Left lung (tissue), 10 donors: ENCODE measurements around the gene S100A6. TPM values are rescaled to one million over a fixed set of nuclear protein-coding genes. Genes with fewer than 3 reads are reported as not detected.
A peak's percentile ranks its signal among the peaks of the same experiment; 100 is the strongest.
"Not testable (repeated sequence)": the region's sequence is repeated elsewhere in the genome, so short reads cannot be mapped to it uniquely, and the experiment has no call there.

ENCODE experiments used
- ATAC-seq: fragments of 200-7000 bp; cut with Tn5 transposase; one replicate; pipeline ENCODE4 v1.9.1; 2020; ENCODE audit warnings: moderate library complexity
- DNase-seq, 4 donors: peaks; one replicate each; pipeline ENCODE4 v3.0.0-alpha.2; 2013 to 2020
- H3K27ac ChIP-seq, 2 donors: fragments of 200-600 bp; sonication (generic) in 1 of 2; one replicate each; pipeline versions ENCODE4 v1.5.0 to v1.8.0; 2020 to 2021
- H3K27me3 ChIP-seq, 2 donors: fragments of 200-600 bp; sonication (generic) in 1 of 2; one replicate each; pipeline versions ENCODE4 v1.5.0 to v1.8.0; 2020 to 2021
- H3K36me3 ChIP-seq, 2 donors: fragments of 200-600 bp; sonication (generic) in 1 of 2; one replicate each; pipeline versions ENCODE4 v1.5.0 to v1.8.0; 2020 to 2021
- H3K4me1 ChIP-seq, 2 donors: fragments of 200-600 bp; one replicate each; pipeline ENCODE4 v1.8.0; 2021
- H3K4me3 ChIP-seq, 2 donors: fragments of 200-600 bp; sonication (generic) in 1 of 2; one replicate each; pipeline versions ENCODE4 v1.5.0 to v1.8.0; 2020 to 2021; ENCODE audit warnings: mild to moderate bottlenecking in 1 of 2
- H3K9me3 ChIP-seq, 2 donors: fragments of 200-600 bp; sonication (generic) in 1 of 2; one replicate each; pipeline versions ENCODE4 v1.5.0 to v1.8.0; 2020 to 2021
- intact Hi-C, 2 donors: fragments of 100-400 bp; cut with DNase I; formaldehyde crosslinking; loops; one replicate each; pipeline versions ENCODE4 v1.11.2 to v1.14.2; 2022
- polyA plus RNA-seq, 6 donors: library from polyadenylated mRNA; unstranded; fragments of 120-200 nt; gene quantifications; one replicate each; pipeline ENCODE4 v1.2.1, GENCODE V29; 2013; ENCODE audit not compliant: insufficient read length in 6 of 6
- total RNA-seq, 2 donors: library from RNA; stranded (reverse); fragmentation: NEBNext Ultra II Directional; extraction: Animal tissue kit (Norgen Biotek cat#: 25700); gene quantifications; one replicate each; pipeline ENCODE4 v1.2.1, GENCODE V29; 2021
- TF ChIP-seq, protein P1 (sequence below), 2 donors: fragments of 200-600 bp; sonication (generic) in 1 of 2; IDR thresholded peaks; one replicate each; pipeline versions ENCODE4 v1.5.0 to v1.8.0; 2021; ENCODE audit warnings: antibody characterized with exemption in 2 of 2
- donor health status: DM: no; HTN: yes; CAD: no.
- donor health status: DM: no; HTN: no; CAD: no.

The S100A6 gene
- total and polyA plus RNA-seq, 8 donors, result 156 to 1,797 (median 210) TPM

DNA sequence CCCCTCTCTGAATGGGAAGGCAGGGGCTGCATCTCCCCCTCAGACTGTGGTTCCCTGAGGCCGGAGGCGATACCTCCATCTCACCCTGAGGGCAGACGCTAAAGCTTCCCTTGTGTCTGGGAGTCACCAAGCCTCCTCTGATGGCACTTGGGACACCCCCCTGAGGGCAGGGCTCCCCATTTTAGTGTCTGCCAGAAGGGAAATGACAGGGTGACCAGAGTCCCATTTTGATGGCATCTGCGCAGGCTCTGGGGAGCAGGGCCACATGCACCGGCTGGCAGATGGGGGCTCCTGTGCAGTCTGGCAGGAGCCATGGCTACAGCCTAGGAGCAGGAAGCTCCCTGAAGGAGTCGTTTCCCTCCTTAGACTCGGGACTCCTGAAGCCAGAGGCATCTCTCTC is 28.2 kb upstream of the S100A6 start:
- intact Hi-C loops, result loop anchor here in 1 of 2 donors (10.0 kb wide), 1 partner anchor 49 kb away; no protein-coding TSS in a partner anchor
- no peak for DNase-seq

DNA sequence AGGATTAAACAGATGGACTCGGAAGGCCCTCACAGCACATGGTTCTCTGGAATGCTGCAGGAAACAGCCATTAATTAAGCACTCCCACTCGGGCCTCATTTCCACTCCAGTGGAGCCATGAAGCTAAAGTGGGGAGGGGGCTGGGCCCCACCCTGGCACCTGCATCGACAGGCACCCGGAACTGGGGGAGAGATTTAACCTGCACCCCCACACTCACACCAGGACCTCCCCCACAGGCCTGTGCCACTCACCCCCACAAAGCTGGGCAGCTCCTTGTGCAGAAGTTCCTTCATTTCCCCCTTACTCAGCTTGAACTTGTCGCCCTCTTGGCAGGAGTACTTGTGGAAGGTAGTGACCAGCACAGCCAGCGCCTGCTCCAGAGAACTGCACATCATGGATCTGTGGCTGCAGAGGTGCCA is 27.7 kb upstream of the S100A6 start:
- no peaks in the 10 kb centered on the region for H3K36me3 ChIP-seq
- intact Hi-C loops, result loop anchor here in 1 of 2 donors (10.0 kb wide), 1 partner anchor 49 kb away; no protein-coding TSS in a partner anchor
- TF ChIP-seq, protein P1, sequence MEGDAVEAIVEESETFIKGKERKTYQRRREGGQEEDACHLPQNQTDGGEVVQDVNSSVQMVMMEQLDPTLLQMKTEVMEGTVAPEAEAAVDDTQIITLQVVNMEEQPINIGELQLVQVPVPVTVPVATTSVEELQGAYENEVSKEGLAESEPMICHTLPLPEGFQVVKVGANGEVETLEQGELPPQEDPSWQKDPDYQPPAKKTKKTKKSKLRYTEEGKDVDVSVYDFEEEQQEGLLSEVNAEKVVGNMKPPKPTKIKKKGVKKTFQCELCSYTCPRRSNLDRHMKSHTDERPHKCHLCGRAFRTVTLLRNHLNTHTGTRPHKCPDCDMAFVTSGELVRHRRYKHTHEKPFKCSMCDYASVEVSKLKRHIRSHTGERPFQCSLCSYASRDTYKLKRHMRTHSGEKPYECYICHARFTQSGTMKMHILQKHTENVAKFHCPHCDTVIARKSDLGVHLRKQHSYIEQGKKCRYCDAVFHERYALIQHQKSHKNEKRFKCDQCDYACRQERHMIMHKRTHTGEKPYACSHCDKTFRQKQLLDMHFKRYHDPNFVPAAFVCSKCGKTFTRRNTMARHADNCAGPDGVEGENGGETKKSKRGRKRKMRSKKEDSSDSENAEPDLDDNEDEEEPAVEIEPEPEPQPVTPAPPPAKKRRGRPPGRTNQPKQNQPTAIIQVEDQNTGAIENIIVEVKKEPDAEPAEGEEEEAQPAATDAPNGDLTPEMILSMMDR (IDR thresholded peaks at IDR 0.05), result no peak
- DNase-seq, result no peak
- no peak overlapping the region for H3K27ac ChIP-seq
- ATAC-seq, result no peak
- H3K9me3 ChIP-seq, result no peaks in the 10 kb centered on the region
- H3K27me3 ChIP-seq, result no peaks in the 10 kb centered on the region
- peaks cover 33 to 52% of the 10 kb centered on the region in 2 donors for H3K4me1 ChIP-seq
- no peak overlapping the region for H3K4me3 ChIP-seq

More for the DNA sequence above, 28.2 kb upstream of the S100A6 start:
- peaks cover 33 to 57% of the 10 kb centered on the region in 2 donors for H3K4me1 ChIP-seq
- H3K4me3 ChIP-seq, result no peak overlapping the region
- H3K27ac ChIP-seq, result peak overlapping the region in 1 of 2 donors; percentile 8
- no peak for ATAC-seq
- no peaks in the 10 kb centered on the region for H3K9me3 ChIP-seq
- H3K36me3 ChIP-seq, result no peaks in the 10 kb centered on the region
- H3K27me3 ChIP-seq, result no peaks in the 10 kb centered on the region
- TF ChIP-seq, protein P1 (IDR thresholded peaks at IDR 0.05), result no peak

DNA sequence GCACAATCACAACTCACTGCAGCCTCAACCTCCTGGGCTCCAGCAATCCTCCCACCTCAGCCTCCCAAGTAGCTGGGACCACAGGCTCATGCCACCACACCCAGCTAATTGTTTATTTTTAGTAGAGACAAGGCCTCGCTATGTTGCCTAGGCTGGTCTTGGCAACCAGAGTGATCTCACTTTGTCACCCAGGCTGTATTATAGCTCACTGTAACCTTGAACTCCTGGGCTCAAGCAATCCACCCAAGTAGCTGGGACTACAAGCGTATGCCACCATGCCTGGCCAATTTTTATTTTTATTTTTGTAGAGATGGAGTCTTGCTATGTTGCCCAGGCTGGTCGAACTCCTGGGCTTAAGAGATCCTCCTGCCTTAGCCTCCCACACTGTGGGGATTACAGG is 26.2 kb upstream of the S100A6 start:
- not testable (repeated sequence) for ATAC-seq, H3K27ac ChIP-seq, H3K4me3 ChIP-seq, H3K36me3 ChIP-seq, H3K27me3 ChIP-seq, H3K9me3 ChIP-seq
- H3K4me1 ChIP-seq, result peaks cover 19 to 37% of the 10 kb centered on the region in 2 donors
- peak in 1 of 4 donors; percentile 3 for DNase-seq
- intact Hi-C loops, result loop anchor here in 1 of 2 donors (10.0 kb wide), 1 partner anchor 47 kb away; no protein-coding TSS in a partner anchor

DNA sequence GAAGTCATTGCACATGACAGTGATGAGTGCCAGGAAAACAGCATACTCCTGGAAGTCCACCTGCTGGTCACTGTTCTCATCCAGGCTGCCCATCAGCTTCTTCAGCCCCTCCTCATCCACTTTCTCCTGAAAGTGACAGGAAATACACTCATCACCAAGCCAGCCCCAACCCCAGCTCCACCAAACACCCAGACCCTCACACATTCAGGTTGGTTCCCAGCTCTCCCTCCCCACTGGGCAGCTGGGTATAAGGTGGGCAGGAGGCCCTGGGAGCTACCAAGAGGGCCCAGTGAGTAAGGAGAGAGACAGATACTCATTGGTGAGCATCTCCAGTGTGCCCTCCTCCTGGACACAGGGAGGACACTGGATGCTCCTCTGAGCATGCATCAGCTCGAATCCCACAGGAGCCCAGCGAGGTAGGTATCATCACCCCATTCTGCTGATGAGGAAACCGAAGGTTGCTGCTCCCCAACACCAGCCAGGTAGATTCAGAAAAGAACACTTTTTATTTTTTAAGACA is 25.7 kb upstream of the S100A6 start:
- Histone ChIP-seq H3K4me3 (no peak overlapping the region), H3K36me3 (no peaks in the 10 kb centered on the region), H3K27me3 (no peaks in the 10 kb centered on the region), H3K9me3 (no peaks in the 10 kb centered on the region), H3K4me1 (peaks cover 14 to 35% of the 10 kb centered on the region in 2 donors), H3K27ac (no peak overlapping the region)
- TF ChIP-seq, protein P1 (IDR thresholded peaks at IDR 0.05), result no peak
- intact Hi-C loops, result loop anchor here in 1 of 2 donors (10.0 kb wide), 1 partner anchor 47 kb away; no protein-coding TSS in a partner anchor
- DNase-seq, result no peak
- ATAC-seq, result no peak

DNA sequence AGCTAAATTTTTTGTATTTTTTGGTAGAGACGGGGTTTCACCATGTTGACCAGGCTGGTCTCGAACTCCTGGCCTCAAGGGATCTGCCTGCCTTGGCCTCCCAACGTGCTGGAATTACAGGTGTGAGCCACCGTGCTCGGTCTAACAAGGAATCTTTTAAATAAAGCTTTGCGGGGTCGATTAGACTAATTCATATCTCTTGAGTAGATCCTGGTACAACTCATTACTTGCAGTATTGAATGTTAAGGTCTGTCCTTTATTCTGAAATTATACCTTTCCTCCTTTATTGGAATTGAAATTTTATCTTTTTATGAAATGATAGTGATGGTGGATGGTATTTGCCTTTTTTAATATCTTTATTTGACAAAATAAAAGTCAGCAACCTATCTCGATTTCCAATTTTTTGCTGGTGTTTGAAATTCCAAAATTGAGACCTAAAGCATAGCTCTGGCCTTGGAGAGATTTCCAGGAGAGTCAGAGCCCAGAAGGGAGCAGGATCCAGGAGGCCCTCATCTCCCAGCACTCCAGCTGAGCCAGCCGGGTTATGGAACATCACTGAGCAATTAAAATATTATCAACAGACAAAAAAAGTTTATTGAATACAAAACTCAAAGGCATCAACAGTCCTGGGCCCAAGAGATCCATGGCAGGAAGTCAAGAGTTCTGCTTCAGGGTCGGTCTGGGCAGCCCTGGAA is 25.1 kb upstream of the S100A6 start:
- intact Hi-C loops, result loop anchor here in 1 of 2 donors (10.0 kb wide), 1 partner anchor 46 kb away; no protein-coding TSS in a partner anchor
- Histone ChIP-seq H3K9me3 (no peaks in the 10 kb centered on the region), H3K4me3 (no peak overlapping the region), H3K27me3 (no peaks in the 10 kb centered on the region), H3K36me3 (no peaks in the 10 kb centered on the region), H3K27ac (no peak overlapping the region), H3K4me1 (peaks cover 8 to 33% of the 10 kb centered on the region in 2 donors)
- TF ChIP-seq, protein P1 (IDR thresholded peaks at IDR 0.05), result no peak
- peak in 1 of 4 donors; percentile 44 for DNase-seq
- no peak for ATAC-seq
